ENCODE measurements around the gene KRTAP22-2.

Gene KRTAP22-2

DNA sequence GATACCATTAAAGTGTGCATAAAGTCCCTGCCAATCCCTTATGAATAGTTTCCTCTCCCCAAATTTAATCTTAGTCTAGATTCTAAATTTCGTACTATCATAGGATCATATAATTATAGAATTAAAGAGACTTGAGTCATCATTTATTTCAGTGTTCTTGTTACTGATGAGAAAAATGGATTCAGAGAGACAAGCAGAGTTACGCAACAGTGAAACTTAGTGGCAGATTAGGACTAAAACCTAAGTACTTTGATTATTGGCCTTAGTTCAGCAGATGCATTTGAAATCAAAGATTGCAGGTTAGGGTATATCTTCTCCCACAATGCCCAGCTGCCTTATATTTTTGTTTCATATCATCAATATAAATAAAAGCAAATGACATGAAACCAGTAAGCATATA lies 28.2 kb downstream of the KRTAP22-2 start:
- DNase-seq = no peak

DNA sequence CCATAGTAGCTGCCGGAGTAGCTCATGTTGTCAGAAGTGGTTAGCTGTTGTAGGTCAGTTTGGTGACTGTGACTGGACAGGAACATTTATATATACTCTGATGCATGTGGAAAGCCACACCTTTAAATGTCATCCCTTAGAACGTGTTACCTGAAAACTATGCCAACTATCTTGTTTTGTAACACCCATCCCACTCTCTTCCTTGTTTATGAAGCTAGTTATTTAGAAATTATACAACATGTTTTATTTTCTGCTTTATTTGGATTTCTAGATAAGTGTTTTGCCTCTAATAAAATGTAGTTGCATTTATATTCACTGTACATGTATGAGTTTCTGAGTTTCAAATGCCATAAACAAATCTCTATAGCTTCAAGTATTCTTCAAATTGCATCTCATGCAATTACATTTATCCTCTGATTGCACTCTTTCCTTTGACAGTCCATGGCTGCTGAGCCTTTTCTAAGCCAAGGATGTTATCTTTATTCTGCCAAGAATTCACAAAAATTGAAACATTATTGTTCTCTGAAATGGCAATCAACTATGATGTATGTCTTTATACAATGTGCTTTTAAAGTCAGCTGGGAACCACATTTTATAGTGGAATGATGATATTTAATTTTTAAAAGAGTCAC lies 28.8 kb downstream of the KRTAP22-2 start, which contains the start of gene KRTAP19-7:
KRTAP19-7 (minus strand) TSS at position 51 of the 632 bp plus-strand sequence; CDS start at position 26, 25 bp downstream.
- no peak for DNase-seq

DNA sequence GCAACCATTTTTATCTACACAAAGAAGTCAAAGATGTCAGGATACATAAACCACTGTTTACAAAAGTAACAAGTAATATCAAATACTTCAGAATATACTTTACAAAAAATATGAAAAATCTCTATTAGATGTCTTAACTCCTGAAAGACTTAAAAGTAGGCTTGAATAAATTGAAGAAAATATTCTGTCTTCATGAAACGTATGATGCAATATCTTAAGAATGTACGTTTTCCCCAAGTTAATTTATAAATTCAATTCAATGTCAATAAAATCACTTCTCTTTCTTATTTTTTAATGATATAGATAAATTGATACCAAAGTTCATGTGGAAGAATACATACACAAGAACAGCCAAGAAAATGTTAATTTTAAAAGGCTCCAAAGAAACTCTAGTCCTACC lies 35.1 kb downstream of the KRTAP22-2 start:
- no peak for DNase-seq

DNA sequence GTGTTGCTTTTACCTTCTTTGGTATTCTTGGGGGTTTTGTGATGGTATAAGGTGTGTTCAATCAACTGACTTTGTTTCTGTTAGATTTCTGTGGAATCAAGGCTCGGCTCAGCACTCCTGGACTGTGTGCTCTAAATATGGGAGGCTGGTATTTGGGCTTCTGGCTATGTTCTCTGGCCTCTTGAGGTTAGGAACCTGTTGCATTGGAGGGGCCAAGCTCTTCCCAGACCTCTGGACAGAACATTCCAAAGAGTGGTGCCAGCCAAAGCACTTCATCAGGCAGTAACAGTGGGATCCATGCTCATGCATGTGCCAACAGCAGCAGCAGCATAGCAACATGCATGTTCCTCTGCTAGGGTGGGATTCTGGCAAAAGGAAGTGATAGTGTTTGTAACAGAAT lies 37.4 kb downstream of the KRTAP22-2 start:
- no peak for DNase-seq

DNA sequence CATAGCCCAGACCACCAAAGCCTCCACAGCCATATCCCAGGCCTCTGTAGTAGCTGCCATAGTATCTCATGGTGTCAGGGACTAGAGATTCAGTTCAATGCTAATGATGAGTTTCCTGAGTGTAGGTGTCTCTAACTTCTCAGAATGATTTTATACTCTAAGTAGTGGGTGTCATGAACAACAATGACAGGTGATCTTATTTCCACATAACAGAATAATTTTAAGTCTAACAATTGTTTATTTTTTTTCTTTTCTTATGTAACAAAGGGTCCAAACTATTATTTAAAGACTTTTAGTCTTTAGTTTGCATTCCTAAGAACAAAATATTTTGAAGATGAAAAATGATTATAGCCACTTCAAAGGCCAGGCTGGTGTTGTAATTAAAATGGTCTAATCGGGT lies 48.4 kb downstream of the KRTAP22-2 start, which contains the start of gene KRTAP19-6:
KRTAP19-6 (minus strand) TSS at position 101 of the 400 bp plus-strand sequence; CDS start at position 70, 31 bp downstream.
- DNase-seq = no peak

All from stimulated activated naive CD4-positive, alpha-beta T cell treated with Interleukin-2 at 50 U/mL for 16 hours (primary cell).